VCaP (cell line): Measurements from ENCODE around the gene PLSCR1.
"Not testable (repeated sequence)": the region's sequence is repeated elsewhere in the genome, so short reads cannot be mapped to it uniquely, and the experiment has no call there.

ENCODE experiments used
- H3K27ac ChIP-seq: fragments of 450-650 bp; 2 replicates; pipeline ENCODE4 v1.5.1; 2017
- TF ChIP-seq, protein P1 (sequence below): fragments of 450-650 bp; conservative IDR thresholded peaks from 2 replicates; pipeline ENCODE4 v1.5.1; 2017; ENCODE audit warnings: mild to moderate bottlenecking, moderate library complexity

Gene PLSCR1

DNA sequence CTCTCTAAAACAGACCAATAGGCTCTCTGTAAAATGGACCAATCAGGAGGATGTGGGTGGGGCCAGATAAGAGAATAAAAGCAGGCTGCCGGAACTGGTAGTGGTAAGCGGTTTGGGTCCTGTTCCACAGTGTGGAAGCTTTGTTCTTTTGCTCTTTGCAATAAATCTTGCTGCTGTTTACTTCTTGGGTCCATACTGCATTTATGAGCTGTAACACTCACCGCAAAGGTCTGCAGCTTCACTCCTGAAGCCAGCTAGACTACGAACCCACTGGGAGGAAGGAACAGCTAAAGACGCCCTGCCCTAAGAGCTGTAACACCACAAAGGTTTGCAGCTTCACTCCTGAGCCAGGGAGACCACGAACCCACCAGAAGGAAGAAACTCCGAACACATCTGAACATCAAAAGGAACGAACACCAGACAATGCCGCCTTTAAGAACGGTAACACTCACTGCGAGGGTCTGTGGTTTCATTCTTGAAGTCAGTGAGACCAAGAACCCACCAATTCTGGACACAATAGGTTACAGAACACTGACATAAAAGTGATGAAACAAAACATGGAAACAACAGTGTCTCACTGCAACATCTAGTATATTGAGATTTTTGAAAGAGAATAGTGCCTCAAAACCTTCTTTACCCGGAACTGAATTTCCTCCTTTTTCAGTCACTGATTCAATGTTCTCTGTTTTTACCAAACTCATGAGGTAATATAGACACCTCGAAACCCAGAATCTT, 46.2 kb downstream of the PLSCR1 start:
- TF ChIP-seq, protein P1, sequence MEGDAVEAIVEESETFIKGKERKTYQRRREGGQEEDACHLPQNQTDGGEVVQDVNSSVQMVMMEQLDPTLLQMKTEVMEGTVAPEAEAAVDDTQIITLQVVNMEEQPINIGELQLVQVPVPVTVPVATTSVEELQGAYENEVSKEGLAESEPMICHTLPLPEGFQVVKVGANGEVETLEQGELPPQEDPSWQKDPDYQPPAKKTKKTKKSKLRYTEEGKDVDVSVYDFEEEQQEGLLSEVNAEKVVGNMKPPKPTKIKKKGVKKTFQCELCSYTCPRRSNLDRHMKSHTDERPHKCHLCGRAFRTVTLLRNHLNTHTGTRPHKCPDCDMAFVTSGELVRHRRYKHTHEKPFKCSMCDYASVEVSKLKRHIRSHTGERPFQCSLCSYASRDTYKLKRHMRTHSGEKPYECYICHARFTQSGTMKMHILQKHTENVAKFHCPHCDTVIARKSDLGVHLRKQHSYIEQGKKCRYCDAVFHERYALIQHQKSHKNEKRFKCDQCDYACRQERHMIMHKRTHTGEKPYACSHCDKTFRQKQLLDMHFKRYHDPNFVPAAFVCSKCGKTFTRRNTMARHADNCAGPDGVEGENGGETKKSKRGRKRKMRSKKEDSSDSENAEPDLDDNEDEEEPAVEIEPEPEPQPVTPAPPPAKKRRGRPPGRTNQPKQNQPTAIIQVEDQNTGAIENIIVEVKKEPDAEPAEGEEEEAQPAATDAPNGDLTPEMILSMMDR = no peak
- H3K27ac ChIP-seq = no peak overlapping the region

DNA sequence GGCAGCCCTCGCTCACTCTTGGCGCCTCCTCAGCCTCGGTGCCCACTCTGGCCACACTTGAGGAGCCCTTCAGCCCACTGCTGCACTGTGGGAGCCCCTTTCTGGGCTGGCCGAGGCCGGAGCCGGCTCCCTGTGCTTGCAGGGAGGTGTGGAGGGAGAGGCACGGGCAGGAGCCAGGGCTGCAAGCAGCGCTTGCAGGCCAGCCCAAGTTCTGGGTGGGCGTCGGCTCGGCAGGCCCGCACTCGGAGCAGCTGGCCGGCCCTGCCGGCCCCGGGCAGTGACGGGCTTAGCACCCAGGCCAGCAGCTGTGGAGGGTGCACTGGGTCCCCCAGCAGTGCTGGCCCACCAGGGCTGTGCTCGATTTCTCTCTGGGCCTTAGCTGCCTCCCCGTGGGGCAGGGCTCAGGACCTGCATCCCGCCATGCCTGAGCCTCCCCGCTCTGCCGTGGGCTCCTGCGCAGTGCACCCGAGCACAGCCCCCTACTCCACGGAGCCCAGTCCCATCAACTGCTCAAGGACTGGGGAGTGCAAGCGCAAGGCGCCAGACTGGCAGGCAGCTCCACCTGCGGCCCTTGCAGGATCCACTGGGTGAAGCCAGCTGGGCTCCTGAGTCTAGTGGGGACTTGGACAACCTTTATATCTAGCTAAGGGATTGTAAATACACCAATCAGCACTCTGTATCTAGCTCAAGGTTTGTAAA, 47.1 kb downstream of the PLSCR1 start:
- not testable (repeated sequence) for H3K27ac ChIP-seq

DNA sequence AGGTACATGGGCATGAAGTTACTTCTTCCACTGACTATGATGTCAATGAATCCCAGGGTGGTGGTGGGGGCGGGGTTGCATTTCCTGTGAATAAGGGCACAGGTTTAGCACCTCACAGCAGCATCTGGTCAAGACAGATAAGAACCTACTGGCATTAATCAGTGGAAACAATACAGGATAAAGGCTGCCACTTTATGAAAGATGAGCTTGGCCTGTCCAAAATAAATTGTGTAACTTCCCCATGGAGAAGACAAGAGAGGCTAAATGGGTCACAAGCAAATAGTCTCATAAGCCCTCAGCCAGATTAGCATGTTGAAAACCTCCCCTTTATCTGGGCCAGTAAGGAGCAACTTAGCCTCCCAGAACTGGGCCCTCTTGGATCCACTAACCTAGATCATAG, 47.7 kb downstream of the PLSCR1 start:
- H3K27ac ChIP-seq = no peak overlapping the region
- TF ChIP-seq, protein P1 = no peak

DNA sequence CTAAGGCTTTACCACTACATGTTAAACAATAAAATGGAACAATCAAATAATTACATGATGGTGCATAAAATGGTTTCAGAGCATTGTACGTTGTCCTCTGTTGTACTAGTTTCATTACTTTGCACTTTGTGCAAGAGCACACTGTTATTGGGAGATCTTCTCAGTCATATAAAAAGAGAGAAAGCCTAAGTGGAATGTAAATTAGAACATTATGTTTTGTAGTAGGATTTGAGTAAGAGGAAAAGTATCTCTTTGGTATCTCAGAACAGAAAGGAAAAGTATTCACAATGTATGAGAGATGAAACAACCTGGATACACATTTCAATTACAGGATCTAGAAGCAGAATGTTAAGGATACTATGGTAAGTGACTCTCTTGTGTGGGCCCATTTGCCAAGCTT, 48.2 kb downstream of the PLSCR1 start:
- TF ChIP-seq, protein P1 = no peak
- H3K27ac ChIP-seq = no peak overlapping the region

DNA sequence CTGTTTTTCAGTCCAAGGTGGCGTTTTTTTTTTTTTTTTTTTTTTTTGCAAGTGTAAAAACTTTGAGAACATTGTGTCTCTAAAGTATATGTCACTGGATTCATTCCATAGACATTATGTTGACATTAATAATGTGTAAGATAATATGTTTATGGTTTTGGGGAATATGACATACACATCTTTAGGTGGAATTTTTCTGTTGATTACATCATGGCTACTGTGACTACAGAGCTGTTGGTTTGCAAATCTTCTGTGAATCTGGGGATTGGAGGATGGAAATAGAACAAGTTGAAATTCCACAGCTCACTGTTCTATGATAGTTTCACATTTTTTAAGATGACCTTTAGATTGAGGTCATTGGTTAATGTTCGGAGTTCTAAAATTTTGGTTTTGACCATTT, 50.6 kb downstream of the PLSCR1 start:
- TF ChIP-seq, protein P1 = no peak
- H3K27ac ChIP-seq = no peak overlapping the region

DNA sequence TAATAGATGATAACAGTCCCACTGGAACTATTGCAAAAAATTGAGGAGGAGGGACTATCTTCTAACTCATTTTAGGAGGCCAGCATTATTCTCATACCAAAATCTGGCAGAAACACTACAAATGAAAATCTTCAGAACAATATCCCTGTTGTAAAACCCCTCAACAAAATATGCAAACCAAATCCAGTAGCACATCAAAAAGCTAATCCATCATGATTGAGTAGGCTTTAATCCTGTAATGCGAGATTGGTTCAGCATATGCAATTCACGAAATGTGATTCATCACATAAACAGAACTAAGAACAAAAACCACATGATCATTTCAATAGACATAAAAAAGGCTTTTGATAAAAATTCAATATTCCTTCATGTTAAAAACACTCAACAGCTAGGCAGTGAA, 51.2 kb downstream of the PLSCR1 start:
- TF ChIP-seq, protein P1 = no peak
- H3K27ac ChIP-seq = no peak overlapping the region

DNA sequence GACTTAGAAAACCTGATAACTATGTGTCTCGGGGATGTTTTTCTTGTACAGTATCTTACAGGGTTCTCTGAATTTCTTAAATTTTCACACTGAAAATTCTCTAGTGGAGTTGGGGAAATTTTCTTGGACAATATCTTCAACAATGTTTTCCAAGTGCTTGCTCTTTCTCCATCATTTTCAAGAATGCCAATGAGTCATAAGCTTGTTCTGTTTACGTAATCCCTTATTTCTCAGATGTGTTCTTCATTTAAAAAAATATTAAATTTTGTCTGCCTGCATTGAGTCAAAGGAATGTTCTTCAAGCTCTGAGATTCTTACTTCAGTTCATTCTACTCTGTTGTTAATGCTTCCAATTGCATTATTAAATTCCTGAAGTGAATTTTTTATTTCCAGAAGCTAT, 53.1 kb downstream of the PLSCR1 start:
- TF ChIP-seq, protein P1 = no peak
- H3K27ac ChIP-seq = no peak overlapping the region

DNA sequence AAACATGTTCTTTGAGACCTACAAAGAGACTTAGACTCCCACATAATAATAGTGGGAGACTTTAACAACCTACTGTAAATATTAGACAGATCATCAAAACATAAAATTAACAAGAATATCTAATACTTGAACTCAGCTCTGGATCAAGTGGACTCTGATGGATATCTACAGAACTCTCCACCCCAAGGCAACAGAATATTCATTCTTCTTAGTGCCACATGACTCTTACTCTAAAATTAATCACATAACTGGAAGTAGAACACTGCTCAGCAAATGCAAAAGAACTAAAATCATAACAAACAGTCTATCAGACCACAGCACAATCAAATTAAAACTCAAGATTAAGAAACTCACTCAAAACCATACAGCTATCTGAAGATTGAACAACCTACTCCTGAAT, 59.1 kb downstream of the PLSCR1 start:
- H3K27ac ChIP-seq = no peak overlapping the region
- TF ChIP-seq, protein P1 = no peak
